Stomach (tissue), 4 donors: ENCODE data around the gene ADSS1.

Source experiments
- CTCF ChIP-seq, 7 experiments: fragments of 450-650 bp in 4 of 7; fragments of 200-600 bp in 3 of 7; sonication (generic) in 3 of 7; IDR thresholded peaks; one replicate each; pipeline ENCODE4 v1.5.1; 2016 to 2019; ENCODE audit warnings: antibody characterized with exemption in 7 of 7, control low read depth in 2 of 7, mild to moderate bottlenecking in 1 of 7
- POLR2A ChIP-seq, 4 donors: fragments of 450-650 bp; IDR thresholded peaks; one replicate each; pipeline ENCODE4 v1.6.1; 2016; ENCODE audit warnings: antibody characterized with exemption in 4 of 4, control low read depth in 2 of 4, mild to moderate bottlenecking in 1 of 4, moderate library complexity in 1 of 4
- POLR2AphosphoS5 ChIP-seq, 3 donors: sonication (generic); formaldehyde crosslinking; IDR thresholded peaks; one replicate each; pipeline ENCODE4 v1.6.1; 2016; ENCODE audit warnings: antibody characterized with exemption in 3 of 3

GRCh38 chr14:104680056-104680805 is 43.8 kb upstream of the ADSS1 start:
- TF ChIP-seq POLR2AphosphoS5 (IDR thresholded peaks at IDR 0.05), result peak in 1 of 3 donors; percentile 10
- no peak for TF ChIP-seq CTCF (IDR thresholded peaks at IDR 0.05)
- no peak for TF ChIP-seq POLR2A (IDR thresholded peaks at IDR 0.05)
